CD4-positive, CD25-positive, alpha-beta regulatory T cell (primary cell): ENCODE measurements around the gene QSOX2. TPM values are rescaled to one million over a fixed set of nuclear protein-coding genes. Genes with fewer than 3 reads are reported as not detected.
A peak's percentile ranks its signal among the peaks of the same experiment; 100 is the strongest.

Experiments used
- ATAC-seq, 2 donors: fragments of 150-1000 bp; cut with Tn5 transposase; one replicate each; pipeline ENCODE4 v1.10.0; 2021; ENCODE audit warnings: low read depth in 2 of 2, moderate number of reproducible peaks in 2 of 2, moderate library complexity in 1 of 2
- DNase-seq, 3 donors: peaks; one replicate each; pipeline versions ENCODE4 v3.0.0 to v3.0.0-alpha.2; 2012 to 2022; ENCODE audit warnings: mixed read lengths in 1 of 3
- H3K27ac ChIP-seq: one replicate; pipeline ENCODE4 v1.7.0; 2013; ENCODE audit warnings: mild to moderate bottlenecking, low read length; ENCODE audit not compliant: insufficient read depth, poor library complexity, severe bottlenecking
- H3K27me3 ChIP-seq: one replicate; pipeline ENCODE4 v1.7.0; 2013; ENCODE audit warnings: low read length; ENCODE audit not compliant: control insufficient read depth, insufficient read depth
- H3K36me3 ChIP-seq: one replicate; pipeline ENCODE4 v1.7.0; 2013; ENCODE audit warnings: mild to moderate bottlenecking, low read length, moderate library complexity; ENCODE audit not compliant: control insufficient read depth, insufficient read depth
- H3K4me1 ChIP-seq: 2 replicates; pipeline ENCODE4 v1.7.0; 2013; ENCODE audit warnings: mild to moderate bottlenecking, low read length; ENCODE audit not compliant: insufficient read depth, control insufficient read depth, poor library complexity, severe bottlenecking
- H3K4me3 ChIP-seq: one replicate; pipeline ENCODE4 v1.7.0; 2013; ENCODE audit warnings: low read depth, mild to moderate bottlenecking, low read length, moderate library complexity
- H3K9me3 ChIP-seq, 2 experiments: 1 replicate in 1 of 2; 2 replicates in 1 of 2; pipeline ENCODE4 v1.7.0; 2013; ENCODE audit warnings: low read length in 2 of 2, mild to moderate bottlenecking in 1 of 2, moderate library complexity in 1 of 2; ENCODE audit not compliant: control insufficient read depth in 2 of 2
- H3K27ac Mint-ChIP-seq, 3 donors: one replicate each; pipeline ENCODE4 v1.8.0; 2020 to 2022; ENCODE audit warnings: mild to moderate bottlenecking in 3 of 3, mixed read lengths in 3 of 3, moderate library complexity in 2 of 3
- H3K27me3 Mint-ChIP-seq: one replicate; pipeline ENCODE4 v1.8.0; 2022; ENCODE audit warnings: mild to moderate bottlenecking, mixed read lengths
- H3K36me3 Mint-ChIP-seq: one replicate; pipeline ENCODE4 v1.8.0; 2020; ENCODE audit warnings: mixed read lengths
- H3K4me1 Mint-ChIP-seq, 4 donors: one replicate each; pipeline ENCODE4 v1.8.0; 2020 to 2022; ENCODE audit warnings: mixed read lengths in 4 of 4, mild to moderate bottlenecking in 1 of 4
- H3K4me3 Mint-ChIP-seq, 4 donors: one replicate each; pipeline ENCODE4 v1.8.0; 2020 to 2022; ENCODE audit warnings: mild to moderate bottlenecking in 4 of 4, mixed read lengths in 4 of 4, moderate library complexity in 3 of 4
- H3K9me3 Mint-ChIP-seq, 7 donors: one replicate each; pipeline ENCODE4 v1.8.0; 2020 to 2022; ENCODE audit warnings: mixed read lengths in 7 of 7, mild to moderate bottlenecking in 3 of 7, moderate library complexity in 2 of 7
- polyA plus RNA-seq, 4 donors: library from polyadenylated mRNA; unstranded; fragments of 300-500 nt; fragmentation: Illumina TruSeq; gene quantifications; one replicate each; pipeline ENCODE4 v1.2.3, GENCODE V29; 2021
- total RNA-seq: library from RNA; stranded (reverse); gene quantifications from one replicate; pipeline ENCODE4 v1.2.3, GENCODE V29; 2022

The QSOX2 gene
- total and polyA plus RNA-seq, 5 donors from 2014 or later, result 0.33 to 16.6 (median 0.46) TPM

DNA sequence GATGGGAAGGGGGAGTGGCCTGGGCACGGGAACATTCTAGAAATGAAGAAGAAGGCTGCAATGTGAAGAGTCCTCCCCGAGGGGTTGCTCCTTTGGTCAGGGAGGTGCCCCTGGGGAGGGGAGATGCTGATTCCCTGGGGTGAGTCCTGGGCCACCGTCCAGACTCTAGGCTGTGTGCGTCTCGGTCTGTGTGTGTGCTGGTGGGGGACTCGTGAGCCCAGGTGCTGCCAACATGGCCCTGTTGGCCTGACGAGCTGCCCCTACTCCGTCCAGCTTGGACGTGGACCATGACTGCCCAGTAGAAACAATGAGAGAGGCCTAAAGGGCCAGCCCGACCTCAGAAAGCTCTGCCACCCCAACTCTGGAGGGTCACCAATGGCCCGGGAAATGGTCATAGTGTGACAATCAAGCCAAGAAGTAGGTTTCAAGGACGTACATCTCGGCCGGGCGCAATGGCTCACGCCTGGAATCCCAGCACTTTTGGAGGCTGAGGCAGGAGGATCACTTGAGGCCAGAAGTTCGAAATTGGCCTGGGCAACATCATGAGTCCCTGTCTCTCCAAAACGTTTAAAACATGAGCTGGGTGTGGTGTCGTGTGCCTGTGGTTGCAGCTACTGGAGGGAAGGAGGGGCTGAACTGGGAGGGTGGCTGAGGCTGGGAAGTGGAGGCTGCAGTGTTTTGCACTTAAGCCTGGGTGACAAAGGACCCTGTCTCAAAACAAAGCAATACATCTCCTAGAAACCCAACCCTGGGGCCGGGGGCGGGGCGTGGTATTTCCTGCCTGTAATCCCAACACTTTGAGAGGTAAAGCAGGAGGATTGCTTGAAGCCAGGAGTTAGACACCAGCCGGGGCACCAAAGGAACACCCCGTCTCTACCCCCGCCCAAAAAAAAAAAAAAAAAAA, 57.7 kb downstream of the QSOX2 start:
- Mint-ChIP-seq H3K4me1 (no peaks in the 10 kb centered on the region), H3K27me3 (peaks cover 36% of the 10 kb centered on the region), H3K36me3 (no peaks in the 10 kb centered on the region), H3K9me3 (peaks cover 0 to 1% (median 0%) of the 10 kb centered on the region in 7 donors), H3K4me3 (no peak overlapping the region), H3K27ac (peak overlapping the region in 1 of 3 donors; percentile 29)
- H3K4me3 ChIP-seq, result no peak overlapping the region
- no peaks in the 10 kb centered on the region for H3K4me1 ChIP-seq
- ATAC-seq (no peak), DNase-seq (no peak)
- H3K9me3 ChIP-seq, result no peaks in the 10 kb centered on the region
- no peaks in the 10 kb centered on the region for H3K36me3 ChIP-seq
- H3K27me3 ChIP-seq, result peaks cover 4% of the 10 kb centered on the region
- H3K27ac ChIP-seq, result no peak overlapping the region

DNA sequence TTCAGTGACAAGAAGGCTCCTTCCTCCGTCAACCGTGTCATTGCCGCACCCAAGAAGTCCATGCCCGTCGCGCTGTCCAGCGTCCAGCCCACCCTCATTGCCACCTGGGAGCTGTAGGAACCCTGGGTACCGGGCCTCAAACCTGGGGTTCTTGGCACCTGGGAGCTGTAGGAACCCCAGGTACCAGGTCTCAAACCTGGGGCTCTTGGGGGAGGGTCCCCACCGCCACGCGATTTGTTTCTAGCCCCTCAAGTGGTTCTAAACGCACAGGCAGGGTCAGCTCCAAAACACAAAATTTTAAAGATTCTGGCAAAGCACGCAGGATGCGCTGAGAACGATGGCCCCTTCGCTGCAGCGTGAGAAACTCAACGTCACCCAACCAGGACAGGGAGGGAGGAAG, 58.4 kb downstream of the QSOX2 start:
- Mint-ChIP-seq H3K36me3 (no peaks in the 10 kb centered on the region), H3K27ac (peak overlapping the region in 1 of 3 donors; percentile 29), H3K4me1 (no peaks in the 10 kb centered on the region), H3K9me3 (peaks cover 0 to 1% (median 0%) of the 10 kb centered on the region in 7 donors), H3K27me3 (peaks cover 33% of the 10 kb centered on the region), H3K4me3 (no peak overlapping the region)
- no peak overlapping the region for H3K27ac ChIP-seq
- peaks cover 4% of the 10 kb centered on the region for H3K27me3 ChIP-seq
- H3K4me1 ChIP-seq, result no peaks in the 10 kb centered on the region
- H3K36me3 ChIP-seq, result no peaks in the 10 kb centered on the region
- no peak overlapping the region for H3K4me3 ChIP-seq
- no peak for ATAC-seq
- DNase-seq, result no peak
- H3K9me3 ChIP-seq, result no peaks in the 10 kb centered on the region

DNA sequence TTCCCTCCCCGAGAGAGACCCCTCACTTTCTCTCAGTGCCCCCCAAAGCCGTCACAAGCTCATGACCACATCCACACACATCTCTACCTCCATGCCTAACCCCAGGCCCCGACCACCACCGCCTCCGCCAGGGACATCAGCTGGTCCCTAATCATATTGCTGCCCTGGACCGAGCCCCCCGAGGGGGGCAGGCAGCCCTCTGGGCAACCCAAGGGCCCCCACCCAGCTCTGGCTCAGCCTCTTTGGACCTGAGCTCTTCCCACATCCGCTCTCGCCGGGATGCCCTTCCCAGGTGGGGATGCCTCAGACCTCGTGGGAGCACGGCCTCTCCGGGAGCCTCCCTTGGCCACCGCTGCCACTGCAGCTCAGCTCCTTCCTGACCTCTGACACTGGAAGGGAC, 59.2 kb downstream of the QSOX2 start:
- Histone ChIP-seq H3K27ac (no peak overlapping the region), H3K4me1 (no peaks in the 10 kb centered on the region), H3K9me3 (no peaks in the 10 kb centered on the region), H3K4me3 (no peak overlapping the region), H3K36me3 (no peaks in the 10 kb centered on the region), H3K27me3 (peaks cover 4% of the 10 kb centered on the region)
- Mint-ChIP-seq H3K36me3 (no peaks in the 10 kb centered on the region), H3K27me3 (peaks cover 25% of the 10 kb centered on the region), H3K27ac (no peak overlapping the region), H3K4me3 (no peak overlapping the region), H3K9me3 (peaks cover 0 to 1% (median 0%) of the 10 kb centered on the region in 7 donors), H3K4me1 (no peaks in the 10 kb centered on the region)
- no peak for ATAC-seq
- DNase-seq, result no peak

DNA sequence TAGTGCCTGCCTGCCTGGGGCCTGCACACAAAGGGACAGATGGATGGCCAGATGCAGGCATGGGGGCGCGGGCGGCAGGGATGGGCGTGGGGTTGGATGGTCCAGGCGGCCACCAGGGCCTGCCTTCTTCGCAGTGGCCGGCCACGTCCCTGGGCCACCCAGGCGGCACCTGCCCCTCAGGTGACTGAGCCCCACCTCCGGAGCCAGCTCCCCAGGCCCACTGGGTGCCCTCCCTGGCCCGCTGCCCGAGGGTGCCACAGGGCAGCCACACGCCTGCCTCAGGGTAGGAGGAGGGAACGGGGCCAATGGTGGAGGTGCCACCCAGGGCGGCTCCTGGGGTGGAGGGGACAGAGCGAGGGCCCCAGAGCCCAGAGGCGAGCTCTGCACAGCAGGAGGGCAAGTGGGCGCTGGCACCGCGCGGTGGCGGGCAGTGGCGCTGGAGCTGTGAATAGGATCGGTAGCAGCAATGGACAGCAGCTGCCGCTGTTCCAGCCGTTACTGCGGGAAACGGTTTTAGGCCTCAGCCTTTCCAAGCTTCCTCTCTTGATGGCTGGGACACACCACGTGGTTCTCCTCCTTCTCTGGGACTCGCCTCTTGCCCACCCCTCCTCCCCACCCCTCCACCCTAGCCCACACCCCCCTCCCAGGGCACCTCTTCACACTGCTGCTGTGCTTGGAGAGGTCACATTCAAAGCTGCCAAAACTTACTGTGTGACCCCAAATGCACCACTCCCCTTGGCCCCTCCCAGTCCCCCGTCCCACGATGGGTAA, 59.8 kb downstream of the QSOX2 start:
- Mint-ChIP-seq H3K4me3 (no peak overlapping the region), H3K9me3 (peaks cover 0 to 1% (median 0%) of the 10 kb centered on the region in 7 donors), H3K27ac (no peak overlapping the region), H3K27me3 (peaks cover 19% of the 10 kb centered on the region), H3K4me1 (no peaks in the 10 kb centered on the region), H3K36me3 (no peaks in the 10 kb centered on the region)
- ATAC-seq (no peak), DNase-seq (no peak)
- H3K4me1 ChIP-seq, result no peaks in the 10 kb centered on the region
- no peak overlapping the region for H3K4me3 ChIP-seq
- H3K27me3 ChIP-seq, result no peaks in the 10 kb centered on the region
- no peaks in the 10 kb centered on the region for H3K9me3 ChIP-seq
- no peaks in the 10 kb centered on the region for H3K36me3 ChIP-seq
- no peak overlapping the region for H3K27ac ChIP-seq

DNA sequence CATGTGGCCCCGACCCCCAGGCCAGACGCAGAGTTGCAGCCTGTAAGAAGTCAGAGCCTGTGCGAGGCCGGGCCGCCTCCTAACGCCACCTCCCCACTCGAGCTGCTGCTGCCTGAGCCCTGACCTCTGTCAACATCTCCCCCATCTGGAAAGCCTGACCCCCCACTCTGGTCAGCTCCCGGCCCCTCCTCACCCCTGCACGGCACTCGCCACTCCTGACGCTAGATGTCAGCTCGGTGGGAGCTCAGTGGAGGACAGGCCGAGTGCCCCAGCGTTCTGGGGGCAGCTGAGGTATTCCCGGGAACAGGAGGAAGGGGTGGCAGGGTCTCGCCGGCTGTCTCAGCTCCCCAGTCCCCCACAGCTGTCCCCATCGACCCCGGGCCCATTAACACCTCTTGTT, 60.5 kb downstream of the QSOX2 start:
- H3K4me1 Mint-ChIP-seq, result no peaks in the 10 kb centered on the region
- H3K4me3 Mint-ChIP-seq, result no peak overlapping the region
- DNase-seq, result no peak
- H3K36me3 Mint-ChIP-seq, result no peaks in the 10 kb centered on the region
- H3K9me3 Mint-ChIP-seq, result peaks cover 0 to 1% (median 0%) of the 10 kb centered on the region in 7 donors
- no peak for ATAC-seq
- Histone ChIP-seq H3K4me1 (no peaks in the 10 kb centered on the region), H3K27me3 (no peaks in the 10 kb centered on the region), H3K36me3 (no peaks in the 10 kb centered on the region), H3K27ac (no peak overlapping the region), H3K9me3 (no peaks in the 10 kb centered on the region), H3K4me3 (no peak overlapping the region)
- H3K27ac Mint-ChIP-seq, result no peak overlapping the region
- peaks cover 12% of the 10 kb centered on the region for H3K27me3 Mint-ChIP-seq

DNA sequence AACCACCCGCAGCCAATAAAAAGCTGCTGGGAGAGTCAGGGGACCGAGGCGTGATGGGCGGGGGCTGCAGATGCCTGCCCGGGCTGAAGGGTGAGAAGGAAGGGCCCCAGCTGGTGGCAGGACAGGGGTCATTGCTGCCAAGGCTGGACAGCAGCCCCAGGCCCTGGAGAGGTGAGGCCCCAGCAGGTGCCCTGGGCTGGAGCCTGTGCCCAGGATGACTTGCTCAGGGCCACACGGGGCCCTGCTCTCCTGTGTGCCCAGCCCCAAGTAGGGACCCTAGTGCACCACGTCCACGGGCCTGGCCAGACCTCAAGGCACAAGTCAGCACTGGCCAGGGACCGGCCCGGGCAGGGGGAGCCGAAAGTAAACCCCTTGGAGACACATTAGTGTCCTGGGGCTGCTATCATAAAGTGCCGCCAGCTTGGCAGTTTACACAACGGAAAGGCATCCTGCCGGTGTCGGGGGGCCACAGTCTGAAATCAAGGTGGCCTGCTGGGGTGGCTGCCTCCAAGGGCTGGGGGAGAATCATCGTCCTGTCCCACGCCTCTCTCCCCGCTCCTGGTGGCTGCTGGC, 62.7 kb downstream of the QSOX2 start:
- no peak overlapping the region for H3K27ac ChIP-seq
- peaks cover 6% of the 10 kb centered on the region for H3K27me3 Mint-ChIP-seq
- H3K36me3 Mint-ChIP-seq, result no peaks in the 10 kb centered on the region
- H3K4me1 Mint-ChIP-seq, result no peaks in the 10 kb centered on the region
- H3K27me3 ChIP-seq, result no peaks in the 10 kb centered on the region
- no peak overlapping the region for H3K27ac Mint-ChIP-seq
- DNase-seq, result no peak
- no peak for ATAC-seq
- no peak overlapping the region for H3K4me3 ChIP-seq
- H3K9me3 Mint-ChIP-seq, result peaks cover 0 to 1% (median 0%) of the 10 kb centered on the region in 7 donors
- H3K9me3 ChIP-seq, result no peaks in the 10 kb centered on the region
- no peaks in the 10 kb centered on the region for H3K4me1 ChIP-seq
- H3K36me3 ChIP-seq, result no peaks in the 10 kb centered on the region
- H3K4me3 Mint-ChIP-seq, result no peak overlapping the region

DNA sequence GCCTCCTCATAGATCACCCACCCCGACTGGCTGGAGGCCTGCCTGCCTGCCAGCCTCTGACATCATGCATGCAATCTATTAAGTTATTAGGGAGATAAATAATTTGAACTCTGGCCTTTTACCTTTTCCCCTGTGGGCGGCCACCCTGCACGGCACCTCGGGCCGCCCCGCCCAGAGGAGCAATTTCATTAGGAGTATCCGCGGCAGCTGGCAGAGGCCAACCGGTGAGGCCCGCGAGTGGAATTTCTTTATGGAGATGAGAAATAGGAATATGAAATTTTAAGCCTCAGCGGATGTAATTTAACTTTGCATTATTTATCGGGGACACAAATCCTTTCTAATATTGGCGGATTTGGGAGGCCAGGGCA, 63.2 kb downstream of the QSOX2 start:
- Histone ChIP-seq H3K27ac (no peak overlapping the region), H3K4me3 (no peak overlapping the region), H3K36me3 (no peaks in the 10 kb centered on the region), H3K9me3 (no peaks in the 10 kb centered on the region), H3K4me1 (no peaks in the 10 kb centered on the region), H3K27me3 (no peaks in the 10 kb centered on the region)
- Mint-ChIP-seq H3K36me3 (no peaks in the 10 kb centered on the region), H3K27me3 (peaks cover 6% of the 10 kb centered on the region), H3K27ac (peak overlapping the region in 1 of 3 donors; percentile 16), H3K9me3 (peaks cover 0 to 1% (median 0%) of the 10 kb centered on the region in 7 donors), H3K4me1 (no peaks in the 10 kb centered on the region), H3K4me3 (no peak overlapping the region)
- ATAC-seq (no peak), DNase-seq (no peak)
